NCI-H1105 treated with DMSO at 0.1 percent for 48 hours (cell line): ENCODE measurements around the gene BAIAP2.

Source experiments
- DNase-seq: peaks from one replicate; lab custom pipeline; 2025; lab: John Stamatoyannopoulos, UW

The BAIAP2 gene

GRCh38 chr17:81125573-81126081 is 90.7 kb downstream of the BAIAP2 start:
- DNase-seq, result peak; percentile 62

GRCh38 chr17:81126281-81127132 is 91.6 kb downstream of the BAIAP2 start:
- DNase-seq, result no peak

GRCh38 chr17:81127133-81127455 is 92.1 kb downstream of the BAIAP2 start:
- DNase-seq, result no peak

- DNase-seq, result no peak
These were observed 92.7 kb downstream of the BAIAP2 start for GRCh38 chr17:81127526-81128177.

- no peak for DNase-seq
These were observed 93.4 kb downstream of the BAIAP2 start for GRCh38 chr17:81128338-81128737.

- no peak for DNase-seq
These were observed 93.8 kb downstream of the BAIAP2 start for GRCh38 chr17:81128774-81129173.

- no peak for DNase-seq
These were observed 94.3 kb downstream of the BAIAP2 start for GRCh38 chr17:81129289-81129688.

- DNase-seq, result no peak
These were observed 94.9 kb downstream of the BAIAP2 start for GRCh38 chr17:81129711-81130367.

GRCh38 chr17:81130385-81131361 is 95.7 kb downstream of the BAIAP2 start:
- DNase-seq, result no peak

GRCh38 chr17:81131486-81132196 is 96.7 kb downstream of the BAIAP2 start:
- no peak for DNase-seq

GRCh38 chr17:81132197-81132540 is 97.2 kb downstream of the BAIAP2 start:
- DNase-seq, result peak; percentile 3

GRCh38 chr17:81132770-81133723 is 98.1 kb downstream of the BAIAP2 start:
- DNase-seq, result no peak

- DNase-seq, result no peak
These were observed 99.3 kb downstream of the BAIAP2 start for GRCh38 chr17:81134064-81134781.

- DNase-seq, result peak; percentile 76
These were observed 100.7 kb downstream of the BAIAP2 start for GRCh38 chr17:81135505-81136278.

GRCh38 chr17:81136366-81136765 is 101.4 kb downstream of the BAIAP2 start:
- no peak for DNase-seq

- DNase-seq, result no peak
These were observed 102.3 kb downstream of the BAIAP2 start for GRCh38 chr17:81137248-81137647.

- no peak for DNase-seq
These were observed 103.1 kb downstream of the BAIAP2 start for GRCh38 chr17:81138083-81138482.

- no peak for DNase-seq
These were observed 103.5 kb downstream of the BAIAP2 start for GRCh38 chr17:81138500-81138899.
